GM21447 (cell line): Measurements from ENCODE around the gene IBA57.
"Not testable (repeated sequence)": the region's sequence is repeated elsewhere in the genome, so short reads cannot be mapped to it uniquely, and the experiment has no call there.

Experiments
- ATAC-seq: cut with Tn5 transposase; IDR thresholded peaks from one replicate; pipeline ENCODE4 v1.9.1; 2021; ENCODE audit not compliant: unreplicated experiment

The IBA57 gene

GRCh38 chr1:228170666-228171065 lies 5.1 kb downstream of the IBA57 start:
- no peak for ATAC-seq

DNA sequence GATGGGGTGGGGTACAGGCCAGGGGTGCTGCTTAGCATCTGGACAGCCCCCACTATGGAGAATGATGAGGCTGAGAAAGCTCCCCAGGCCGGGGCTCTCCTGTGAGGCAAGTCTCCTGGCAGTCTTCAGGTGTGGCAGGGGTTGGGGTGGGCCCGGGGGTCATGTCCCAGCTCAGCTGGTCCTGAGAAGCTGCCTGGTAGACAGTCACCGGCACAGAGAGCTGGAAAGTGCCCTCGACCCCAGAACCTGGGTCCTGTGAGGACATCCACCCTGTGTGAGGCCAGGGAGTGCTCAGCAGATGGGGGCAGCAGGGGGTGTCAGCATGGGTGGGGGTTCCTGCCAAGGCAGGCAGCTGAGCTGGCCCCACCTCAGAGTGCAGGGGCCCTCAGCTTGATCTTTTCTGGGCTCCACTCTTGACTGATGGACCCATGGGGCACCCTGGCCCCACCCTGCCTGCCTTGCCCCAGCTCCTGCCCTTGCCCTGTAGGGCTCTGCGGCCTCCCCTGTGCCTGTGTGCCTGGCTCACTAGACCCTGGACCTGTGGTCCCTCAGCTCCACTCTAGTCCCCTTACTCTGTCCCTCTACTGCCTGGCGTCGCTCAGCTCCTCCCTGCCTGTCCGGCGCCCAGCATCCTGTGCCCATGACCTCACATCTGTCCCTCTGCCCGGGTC lies 5.8 kb downstream of the IBA57 start:
- ATAC-seq: no peak

- no peak for ATAC-seq
These were observed 7.3 kb downstream of the IBA57 start for GRCh38 chr1:228172591-228173527.

- ATAC-seq: not testable (repeated sequence)
These were observed 8.2 kb downstream of the IBA57 start for GRCh38 chr1:228173528-228174481.

GRCh38 chr1:228174482-228175315 lies 9.1 kb downstream of the IBA57 start:
- ATAC-seq: no peak

GRCh38 chr1:228175316-228176023 lies 9.9 kb downstream of the IBA57 start:
- no peak for ATAC-seq

DNA sequence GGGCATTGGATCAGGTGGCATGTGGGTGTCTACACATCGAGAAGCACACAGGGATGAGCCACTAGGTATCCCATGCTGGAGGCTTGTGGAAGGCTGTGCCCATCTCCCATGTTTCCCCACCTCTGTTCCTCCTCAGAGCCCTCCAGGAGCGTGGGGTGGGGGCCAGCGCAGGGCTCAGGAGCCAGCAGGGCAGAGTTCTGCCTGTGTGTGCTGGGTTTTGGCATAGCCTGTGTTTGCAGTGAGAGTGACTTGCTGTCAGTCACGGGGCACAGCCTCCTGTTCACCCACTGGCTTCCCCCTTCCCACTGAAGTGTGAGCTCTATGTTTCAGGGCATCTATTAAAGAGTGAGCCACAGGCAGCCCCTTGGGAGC lies 10.4 kb downstream of the IBA57 start:
- no peak for ATAC-seq

DNA sequence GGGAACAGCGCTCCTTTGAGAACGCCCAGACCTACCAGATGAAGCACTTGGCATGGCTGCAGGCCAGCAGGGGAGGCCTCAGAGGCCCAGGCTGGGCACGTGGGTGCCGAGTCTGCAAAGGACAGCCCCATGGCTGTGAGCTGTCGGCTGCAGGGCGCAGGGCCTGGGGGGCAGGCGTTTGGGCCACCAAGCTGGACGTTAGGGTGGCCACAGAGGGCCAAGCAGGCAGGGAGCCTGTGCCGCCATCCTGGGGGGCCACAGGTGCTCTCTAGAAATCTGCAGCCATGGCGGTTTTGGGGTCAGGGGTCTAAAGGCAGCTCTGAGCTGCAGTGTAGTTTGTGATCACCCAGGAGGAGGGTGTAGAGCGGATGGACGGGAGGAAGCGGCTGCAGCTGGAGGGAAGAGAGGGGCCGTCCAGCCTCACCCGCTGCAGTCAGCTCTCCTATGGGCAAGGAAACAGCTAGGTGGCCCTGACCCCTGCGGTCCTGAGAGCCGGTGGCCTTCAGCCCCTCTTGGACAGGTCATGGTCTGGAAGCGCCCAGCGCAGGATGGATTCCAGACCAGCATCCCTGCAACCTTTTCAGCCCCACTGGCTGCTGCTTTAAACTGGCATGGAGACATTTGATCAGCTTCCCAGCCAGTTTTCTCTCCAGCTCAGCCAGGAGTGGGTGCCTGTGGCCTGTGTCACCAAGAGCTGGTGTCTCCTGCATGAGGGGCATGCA lies 11.0 kb downstream of the IBA57 start:
- no peak for ATAC-seq

- no peak for ATAC-seq
These were observed 11.5 kb downstream of the IBA57 start for GRCh38 chr1:228177183-228177475.

- ATAC-seq: no peak
These were observed 12.4 kb downstream of the IBA57 start for GRCh38 chr1:228177721-228178710.

GRCh38 chr1:228178737-228179684 lies 13.4 kb downstream of the IBA57 start:
- ATAC-seq: no peak

DNA sequence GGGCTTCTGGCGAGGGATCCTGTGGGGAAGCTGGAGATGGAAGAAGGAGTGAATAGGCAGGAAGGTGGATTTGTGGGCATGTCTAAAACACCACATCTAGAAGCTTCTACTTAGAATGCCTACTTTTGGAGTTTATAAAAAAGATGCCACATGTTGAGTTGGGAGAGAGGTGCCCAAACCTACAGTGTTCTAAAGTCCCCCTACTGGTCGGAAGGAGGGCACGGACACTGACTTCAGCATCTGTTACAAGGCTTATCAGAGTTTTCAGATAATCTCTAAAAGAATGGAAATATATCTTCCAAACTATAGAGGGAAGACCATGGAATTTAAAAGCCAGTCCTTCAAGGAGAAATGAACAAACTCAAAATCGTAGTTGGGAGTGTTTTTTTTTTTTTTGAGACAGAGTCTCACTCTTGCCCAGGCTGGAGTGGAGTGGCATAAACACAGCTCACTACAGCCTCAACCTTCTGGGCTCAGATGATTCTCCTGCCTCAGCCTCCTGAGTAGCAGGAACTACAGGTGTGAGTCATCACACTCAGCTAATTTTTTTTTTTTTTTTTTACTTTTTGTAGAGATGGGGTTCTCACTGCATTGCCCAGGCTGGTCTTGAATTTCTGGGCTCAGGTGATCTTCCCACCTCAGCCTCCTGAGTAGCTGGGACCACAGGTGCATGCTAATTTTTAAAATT lies 14.8 kb downstream of the IBA57 start:
- ATAC-seq: no peak

DNA sequence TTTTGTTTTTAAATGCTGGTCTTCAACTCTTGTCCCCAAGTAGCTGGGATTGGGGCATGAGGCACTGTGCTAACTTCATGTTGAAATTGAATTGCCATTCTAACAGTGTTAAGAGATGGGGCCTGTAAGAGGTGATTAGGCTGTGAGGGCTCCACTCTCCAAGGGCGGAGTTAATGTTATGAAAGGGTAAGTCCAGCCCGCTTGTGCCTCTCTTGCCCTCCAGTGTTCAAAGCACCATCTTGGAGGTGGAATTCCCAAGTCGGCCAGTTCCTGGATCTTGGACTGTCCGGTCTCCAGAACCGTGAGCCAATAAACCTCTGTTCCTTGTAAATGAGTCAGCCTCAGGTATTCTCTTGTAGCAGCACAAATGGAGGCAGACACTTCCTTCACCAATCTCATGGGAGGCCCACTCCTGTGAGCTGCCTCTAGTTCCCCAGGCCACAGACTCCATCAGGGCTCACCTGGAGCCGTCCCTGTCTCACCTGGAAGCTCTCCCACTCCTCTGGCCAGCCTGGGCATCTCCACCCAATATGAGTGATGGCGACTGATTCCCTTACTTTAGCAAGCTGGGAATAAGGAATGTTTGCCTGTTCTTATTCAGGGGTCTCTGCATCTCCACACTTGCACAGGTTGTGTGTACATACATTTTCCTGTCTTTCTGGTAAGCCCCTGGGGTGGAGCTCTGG lies 15.5 kb downstream of the IBA57 start:
- ATAC-seq: no peak

DNA sequence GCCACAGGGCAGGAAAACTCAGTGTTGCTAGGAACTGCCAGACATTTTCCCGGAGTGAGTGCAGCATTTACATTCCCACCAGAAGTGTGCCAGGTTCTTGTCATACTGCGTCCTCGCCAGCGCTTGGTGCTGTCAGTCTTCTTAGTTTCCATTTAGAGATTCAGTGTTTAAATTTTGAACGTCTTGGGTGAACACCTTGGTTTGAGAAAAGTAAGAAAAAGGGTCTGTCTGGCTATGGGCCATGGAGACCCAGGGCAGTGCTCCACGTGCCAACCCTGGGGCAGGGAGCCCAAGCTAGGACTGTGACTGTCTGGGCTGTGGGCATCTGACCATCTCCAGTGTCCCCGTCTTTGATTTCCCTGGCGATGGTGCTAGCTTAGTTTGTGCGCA lies 16.0 kb downstream of the IBA57 start:
- ATAC-seq: no peak

- ATAC-seq: no peak
These were observed 16.9 kb downstream of the IBA57 start for GRCh38 chr1:228182296-228183030.
